Aorta (tissue), 5 donors: ENCODE data around the gene JOSD2. TPM values are rescaled to one million over a fixed set of nuclear protein-coding genes. Genes with fewer than 3 reads are reported as not detected.

Source experiments
- ATAC-seq: fragments of 200-7000 bp; cut with Tn5 transposase; one replicate; pipeline ENCODE4 v1.9.1; 2022; ENCODE audit warnings: moderate library complexity; ENCODE audit not compliant: low FRiP score
- DNase-seq, 2 donors: peaks; one replicate each; pipeline ENCODE4 v3.0.0-alpha.2; 2020
- H3K27ac ChIP-seq, 2 donors: one replicate each; pipeline ENCODE4 v1.5.1; 2013; ENCODE audit warnings: low read length in 2 of 2, mild to moderate bottlenecking in 2 of 2, moderate library complexity in 2 of 2, control low read depth in 1 of 2, inconsistent platforms in 1 of 2, low read depth in 1 of 2
- H3K27me3 ChIP-seq, 2 donors: one replicate each; pipeline ENCODE4 v1.6.1; 2013; ENCODE audit warnings: control low read depth in 1 of 2, low read length in 1 of 2, mild to moderate bottlenecking in 1 of 2, moderate library complexity in 1 of 2; ENCODE audit not compliant: insufficient read depth in 2 of 2, control insufficient read depth in 1 of 2
- H3K36me3 ChIP-seq, 2 donors: one replicate each; pipeline ENCODE4 v1.6.1; 2013; ENCODE audit warnings: control low read depth in 1 of 2, low read length in 1 of 2, mild to moderate bottlenecking in 1 of 2; ENCODE audit not compliant: insufficient read depth in 2 of 2, control insufficient read depth in 1 of 2
- H3K4me1 ChIP-seq, 2 donors: one replicate each; pipeline ENCODE4 v1.6.1; 2013; ENCODE audit warnings: low read length in 2 of 2, control low read depth in 1 of 2, mild to moderate bottlenecking in 1 of 2, moderate library complexity in 1 of 2; ENCODE audit not compliant: insufficient read depth in 2 of 2, control insufficient read depth in 1 of 2
- H3K4me3 ChIP-seq, 2 donors: one replicate each; pipeline ENCODE4 v1.5.1; 2013; ENCODE audit warnings: low read length in 2 of 2, control low read depth in 1 of 2, mild to moderate bottlenecking in 1 of 2
- H3K9me3 ChIP-seq: one replicate; pipeline ENCODE4 v1.6.1; 2013; ENCODE audit warnings: mild to moderate bottlenecking, low read length; ENCODE audit not compliant: control insufficient read depth
- WGBS, 2 donors: extraction: QIAGEN DNeasy Blood & Tissue Kit; methylation state at CpG; one replicate each; pipeline ENCODE4 v1.1.7; 2013; 5-methylcytosine and 5-hydroxymethylcytosine counted together
- intact Hi-C, 2 donors: fragments of 100-400 bp; cut with DNase I; formaldehyde crosslinking; loops; one replicate each; pipeline versions ENCODE4 v1.14.2 to v1.15.0; 2022
- long read RNA-seq, 2 donors: library from polyadenylated mRNA; unstranded; transcript quantifications; one replicate each; pipeline ENCODE4 v2.0.0, GENCODE V29; 2020 to 2021
- polyA plus RNA-seq, 2 donors: library from polyadenylated mRNA; stranded (reverse); fragments of 200-250 nt; gene quantifications; one replicate each; pipeline ENCODE4 v1.2.3, GENCODE V29; 2013
- total RNA-seq, 2 donors: library from RNA; stranded (reverse); fragmentation: NEBNext Ultra II Directional; extraction: Animal tissue kit (Norgen Biotek cat#: 25700); gene quantifications; one replicate each; pipeline ENCODE4 v1.2.1, GENCODE V29; 2021
- donor health status: healthy with polysubstance abuse.
- donor health status: Bipolar disorder and iron deficiency.
- donor health status: DM: no; HTN: no; CAD: no.
- donor health status: DM: no; HTN: no; CAD: no.
- donor health status: DM: yes; HTN: yes; CAD: no.

Gene JOSD2
- 10 to 100 TPM; 26.6 to 34.2 TPM for total RNA-seq
- 10 to 100 TPM; 40.2 to 76.1 TPM for polyA plus RNA-seq
- long read RNA-seq, donor 1, transcript JOSD2-204 (5 exons, 996 nt), result major isoform, 10 of 16 reads
- long read RNA-seq, donor 1, partial matches to known transcripts, result 1 of 16 reads
- long read RNA-seq, donor 1, other reads (novel, unspliced or antisense), result 0 of 16 reads
- long read RNA-seq, donor 2, transcript JOSD2-204 (5 exons, 996 nt), result major isoform, 5 of 10 reads
- long read RNA-seq, donor 2, partial matches to known transcripts, result 1 of 10 reads
- long read RNA-seq, donor 2, other reads (novel, unspliced or antisense), result 3 of 10 reads

GRCh38 chr19:50511069-50511822 is at the start of gene JOSD2:
Gene JOSD2, minus strand, starts transcription at chr19:50511191. Its CDS starts 760 bp downstream, at chr19:50510431.
- H3K9me3 ChIP-seq, result no peaks in the 10 kb centered on the region
- H3K36me3 ChIP-seq, result no peaks in the 10 kb centered on the region
- H3K4me3 ChIP-seq, result peak within 1 kb of the TSS; percentile 51 to 63
- no peaks in the 10 kb centered on the region for H3K27me3 ChIP-seq
- intact Hi-C loops, result no loop called here
- H3K27ac ChIP-seq, result peak within 1 kb of the TSS in 1 of 2 donors; percentile 2
- ATAC-seq (peak; percentile 96), DNase-seq (peak; percentile 99)
- WGBS, 2 donors, result 1 to 2% methylated on average over 69 of the region's 69 CpGs
- H3K4me1 ChIP-seq, result no peaks in the 10 kb centered on the region

- no peak for ATAC-seq
- DNase-seq, result no peak
- no peaks in the 10 kb centered on the region for H3K27me3 ChIP-seq
- no peaks in the 10 kb centered on the region for H3K4me1 ChIP-seq
- H3K4me3 ChIP-seq, result no peak overlapping the region
- no peak overlapping the region for H3K27ac ChIP-seq
- 55 to 56% methylated on average over 10 of the region's 10 CpGs for WGBS, 2 donors
- no peaks in the 10 kb centered on the region for H3K36me3 ChIP-seq
- no peaks in the 10 kb centered on the region for H3K9me3 ChIP-seq
- intact Hi-C loops, result no loop called here
Measured at GRCh38 chr19:50559636-50560035, 48.6 kb upstream of the JOSD2 start.

- ATAC-seq, result no peak
- no peaks in the 10 kb centered on the region for H3K27me3 ChIP-seq
- WGBS, 2 donors, result 83 to 85% methylated on average over 13 of the region's 13 CpGs
Measured at GRCh38 chr19:50558449-50558848, 47.5 kb upstream of the JOSD2 start.

GRCh38 chr19:50558039-50558438 is 47.0 kb upstream of the JOSD2 start:
- no peaks in the 10 kb centered on the region for H3K9me3 ChIP-seq
- no peaks in the 10 kb centered on the region for H3K36me3 ChIP-seq
- no peak overlapping the region for H3K27ac ChIP-seq
- intact Hi-C loops, result no loop called here
- no peaks in the 10 kb centered on the region for H3K27me3 ChIP-seq
- ATAC-seq (no peak), DNase-seq (no peak)
- no peaks in the 10 kb centered on the region for H3K4me1 ChIP-seq
- no peak overlapping the region for H3K4me3 ChIP-seq
- WGBS, 2 donors, result 85 to 86% methylated on average over 4 of the region's 4 CpGs

More at GRCh38 chr19:50558449-50558848, 47.5 kb upstream of the JOSD2 start:
- DNase-seq, result no peak
- H3K27ac ChIP-seq, result no peak overlapping the region
- H3K4me3 ChIP-seq, result no peak overlapping the region
- H3K36me3 ChIP-seq, result no peaks in the 10 kb centered on the region
- no peaks in the 10 kb centered on the region for H3K9me3 ChIP-seq
- no peaks in the 10 kb centered on the region for H3K4me1 ChIP-seq
- intact Hi-C loops, result no loop called here

GRCh38 chr19:50557009-50557613 is 46.1 kb upstream of the JOSD2 start:
- DNase-seq, result no peak
- intact Hi-C loops, result no loop called here
- Histone ChIP-seq H3K27me3 (no peaks in the 10 kb centered on the region), H3K4me1 (no peaks in the 10 kb centered on the region), H3K36me3 (no peaks in the 10 kb centered on the region), H3K9me3 (no peaks in the 10 kb centered on the region), H3K4me3 (no peak overlapping the region), H3K27ac (no peak overlapping the region)
- no peak for ATAC-seq
- 9% methylated on average over 18 to 20 of the region's 20 CpGs for WGBS, 2 donors

- intact Hi-C loops, result no loop called here
- Histone ChIP-seq H3K4me1 (no peaks in the 10 kb centered on the region), H3K27me3 (no peaks in the 10 kb centered on the region), H3K4me3 (no peak overlapping the region), H3K9me3 (no peaks in the 10 kb centered on the region), H3K27ac (no peak overlapping the region), H3K36me3 (no peaks in the 10 kb centered on the region)
- WGBS, 2 donors, result 1% methylated on average over 32 to 39 of the region's 39 CpGs
- DNase-seq (peak; percentile 87 to 93), ATAC-seq (peak; percentile 78)
Measured at GRCh38 chr19:50556282-50557008, 45.5 kb upstream of the JOSD2 start.

- no peak overlapping the region for H3K27ac ChIP-seq
- intact Hi-C loops, result no loop called here
- no peaks in the 10 kb centered on the region for H3K4me1 ChIP-seq
- DNase-seq, result no peak
- no peaks in the 10 kb centered on the region for H3K9me3 ChIP-seq
- H3K36me3 ChIP-seq, result no peaks in the 10 kb centered on the region
- no peak overlapping the region for H3K4me3 ChIP-seq
- no peaks in the 10 kb centered on the region for H3K27me3 ChIP-seq
- WGBS, 2 donors, result 25 to 31% methylated on average over 28 of the region's 28 CpGs
- no peak for ATAC-seq
Measured at GRCh38 chr19:50555450-50556281, 44.7 kb upstream of the JOSD2 start.

GRCh38 chr19:50555033-50555432 is 44.0 kb upstream of the JOSD2 start:
- intact Hi-C loops, result no loop called here
- Histone ChIP-seq H3K9me3 (no peaks in the 10 kb centered on the region), H3K36me3 (no peaks in the 10 kb centered on the region), H3K27ac (no peak overlapping the region), H3K4me3 (no peak overlapping the region), H3K27me3 (no peaks in the 10 kb centered on the region), H3K4me1 (no peaks in the 10 kb centered on the region)
- ATAC-seq, result no peak
- DNase-seq, result no peak
- WGBS, 2 donors, result 69 to 80% methylated on average over 12 of the region's 12 CpGs
